ENCODE measurements around the gene GCNA. TPM values are rescaled to one million over a fixed set of nuclear protein-coding genes. Genes with fewer than 3 reads are reported as not detected.

Gene GCNA, protein sequence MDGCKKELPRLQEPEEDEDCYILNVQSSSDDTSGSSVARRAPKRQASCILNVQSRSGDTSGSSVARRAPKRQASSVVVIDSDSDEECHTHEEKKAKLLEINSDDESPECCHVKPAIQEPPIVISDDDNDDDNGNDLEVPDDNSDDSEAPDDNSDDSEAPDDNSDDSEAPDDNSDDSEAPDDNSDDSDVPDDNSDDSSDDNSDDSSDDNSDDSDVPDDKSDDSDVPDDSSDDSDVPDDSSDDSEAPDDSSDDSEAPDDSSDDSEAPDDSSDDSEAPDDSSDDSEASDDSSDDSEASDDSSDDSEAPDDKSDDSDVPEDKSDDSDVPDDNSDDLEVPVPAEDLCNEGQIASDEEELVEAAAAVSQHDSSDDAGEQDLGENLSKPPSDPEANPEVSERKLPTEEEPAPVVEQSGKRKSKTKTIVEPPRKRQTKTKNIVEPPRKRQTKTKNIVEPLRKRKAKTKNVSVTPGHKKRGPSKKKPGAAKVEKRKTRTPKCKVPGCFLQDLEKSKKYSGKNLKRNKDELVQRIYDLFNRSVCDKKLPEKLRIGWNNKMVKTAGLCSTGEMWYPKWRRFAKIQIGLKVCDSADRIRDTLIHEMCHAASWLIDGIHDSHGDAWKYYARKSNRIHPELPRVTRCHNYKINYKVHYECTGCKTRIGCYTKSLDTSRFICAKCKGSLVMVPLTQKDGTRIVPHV
- total RNA-seq (2014; rRNA removed; shearing (Covaris generic)) (1.5 and 2.7 TPM in 2 replicates), polyA plus RNA-seq (2016; fragmentation: Nextera tagmentation; extraction: Ambion mirVana) (0.63 and 1.2 TPM in 2 replicates)
- long read RNA-seq, partial matches to known transcripts = 1 of 1 reads
- long read RNA-seq, other reads (novel, unspliced or antisense) = 0 of 1 reads

- TF ChIP-seq, protein P1, sequence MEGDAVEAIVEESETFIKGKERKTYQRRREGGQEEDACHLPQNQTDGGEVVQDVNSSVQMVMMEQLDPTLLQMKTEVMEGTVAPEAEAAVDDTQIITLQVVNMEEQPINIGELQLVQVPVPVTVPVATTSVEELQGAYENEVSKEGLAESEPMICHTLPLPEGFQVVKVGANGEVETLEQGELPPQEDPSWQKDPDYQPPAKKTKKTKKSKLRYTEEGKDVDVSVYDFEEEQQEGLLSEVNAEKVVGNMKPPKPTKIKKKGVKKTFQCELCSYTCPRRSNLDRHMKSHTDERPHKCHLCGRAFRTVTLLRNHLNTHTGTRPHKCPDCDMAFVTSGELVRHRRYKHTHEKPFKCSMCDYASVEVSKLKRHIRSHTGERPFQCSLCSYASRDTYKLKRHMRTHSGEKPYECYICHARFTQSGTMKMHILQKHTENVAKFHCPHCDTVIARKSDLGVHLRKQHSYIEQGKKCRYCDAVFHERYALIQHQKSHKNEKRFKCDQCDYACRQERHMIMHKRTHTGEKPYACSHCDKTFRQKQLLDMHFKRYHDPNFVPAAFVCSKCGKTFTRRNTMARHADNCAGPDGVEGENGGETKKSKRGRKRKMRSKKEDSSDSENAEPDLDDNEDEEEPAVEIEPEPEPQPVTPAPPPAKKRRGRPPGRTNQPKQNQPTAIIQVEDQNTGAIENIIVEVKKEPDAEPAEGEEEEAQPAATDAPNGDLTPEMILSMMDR (conservative IDR thresholded peaks at IDR 0.05; ENCODE audit: low read depth in 2 of 2) = no peak
- TF ChIP-seq NANOG (IDR thresholded peaks at IDR 0.05; ENCODE audit: borderline replicate concordance) (no peak), EZH2 (IDR thresholded peaks at IDR 0.05; ENCODE audit: low read depth, unreplicated experiment) (no peak), ZNF114 (CRISPR knock-in tag; IDR thresholded peaks at IDR 0.05) (no peak)
- H3K27ac ChIP-seq (ENCODE audit: low read depth) = no peak within 1 kb of the TSS
- Mint-ChIP-seq H3K27ac (no peak within 1 kb of the TSS), H3K4me1 (peaks cover 5% of the 10 kb centered on the region; the same call in 2 of the 3 replicates), H3K9me3 (no peaks in the 10 kb centered on the region), H3K27me3 (ENCODE audit: insufficient read depth, low read depth, poor library complexity) (peaks cover 7% of the 10 kb centered on the region), H3K36me3 (ENCODE audit: low read depth) (peaks cover 50% of the 10 kb centered on the region), H3K4me3 (no peak within 1 kb of the TSS)
- H3K9me2 ChIP-seq (ENCODE audit: insufficient read depth) = no peaks in the 10 kb centered on the region
- no peaks in the 10 kb centered on the region for H4K20me1 ChIP-seq (replicated peaks; ENCODE audit: insufficient read depth)
- no peak within 1 kb of the TSS for H2AFZ ChIP-seq
- no peaks in the 10 kb centered on the region for H3K4me1 ChIP-seq (ENCODE audit: insufficient read depth)
- H3K79me2 ChIP-seq (replicated peaks; ENCODE audit: insufficient read depth) = no peaks in the 10 kb centered on the region
- DNase-seq (ENCODE audit: low spot score) = no peak
- no peak within 1 kb of the TSS for H3K4me3 ChIP-seq
- no peak for ATAC-seq
- H3F3A ChIP-seq (replicated peaks; ENCODE audit: low read depth) = no peaks in the 10 kb centered on the region
- H3K27me3 ChIP-seq (ENCODE audit: insufficient read depth) = no peaks in the 10 kb centered on the region
- no peak within 1 kb of the TSS for H3K4me2 ChIP-seq
- H3K36me3 ChIP-seq (ENCODE audit: insufficient read depth) = 0 out of 2 replicates have a peak, but pooled peaks cover 3% of the 10 kb centered on the region
Measured at GRCh38 chrX:71578253-71579135, at the start of gene GCNA. Gene GCNA, plus strand, starts transcription at chrX:71578437. Its CDS starts 2,385 bp downstream, at chrX:71580822.

DNA sequence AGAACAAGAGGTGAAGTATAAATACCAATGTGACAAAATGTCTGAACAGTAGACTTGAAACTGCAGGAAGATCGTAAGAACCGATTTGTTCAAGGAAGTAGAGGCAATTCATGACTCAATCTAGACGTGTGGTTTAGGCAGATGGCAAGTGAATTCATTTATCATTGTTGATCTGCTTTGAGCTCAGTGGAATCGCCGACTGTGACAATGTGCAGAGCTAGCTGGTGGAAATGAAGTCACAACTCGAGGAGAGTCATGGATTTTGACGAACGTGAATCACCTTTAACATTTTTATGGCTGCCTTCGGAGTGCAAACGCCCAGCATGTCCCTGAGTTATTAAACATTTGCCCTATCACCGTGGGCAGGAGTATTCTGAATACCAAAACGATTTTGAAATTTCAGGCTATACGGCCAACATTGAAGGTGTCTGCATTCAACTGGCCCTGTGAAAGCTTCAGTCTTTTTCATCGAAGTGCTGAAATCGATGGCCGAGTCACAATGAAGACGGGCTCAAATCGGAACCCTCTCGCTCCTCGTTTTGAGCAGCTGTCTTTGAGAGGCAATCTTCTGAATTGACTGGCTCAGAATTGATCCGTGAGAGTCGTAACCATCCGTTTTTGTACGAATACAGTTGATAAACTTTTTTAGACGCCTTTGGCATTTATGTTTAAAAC is 46.0 kb upstream of the GCNA start:
- Mint-ChIP-seq H3K4me1 (peaks cover 14% of the 10 kb centered on the region), H3K36me3 (ENCODE audit: low read depth) (peaks cover 24% of the 10 kb centered on the region), H3K27me3 (ENCODE audit: insufficient read depth, low read depth, poor library complexity) (peaks cover 2% of the 10 kb centered on the region), H3K27ac (peak overlapping the region; percentile 98), H3K9me3 (peaks cover 11% of the 10 kb centered on the region; the same call in 2 of the 3 replicates), H3K4me3 (peak overlapping the region; percentile 96)
- peak; percentile 16 for ATAC-seq
- peak overlapping the region; percentile 85; the same call in 1 of the 2 replicates for H2AFZ ChIP-seq
- H3K9me2 ChIP-seq (ENCODE audit: insufficient read depth) = no peaks in the 10 kb centered on the region
- peaks cover 15% of the 10 kb centered on the region for H3K4me1 ChIP-seq (ENCODE audit: insufficient read depth)
- peaks cover 43% of the 10 kb centered on the region for H3K79me2 ChIP-seq (replicated peaks; ENCODE audit: insufficient read depth)
- H3K27ac ChIP-seq (ENCODE audit: low read depth) = peak overlapping the region; percentile 74; the same call in 1 of the 2 replicates
- H3K4me2 ChIP-seq = peak overlapping the region; percentile 85
- peaks cover 20% of the 10 kb centered on the region for H4K20me1 ChIP-seq (replicated peaks; ENCODE audit: insufficient read depth)
- DNase-seq (ENCODE audit: low spot score) = no peak
- no peaks in the 10 kb centered on the region for H3K36me3 ChIP-seq (ENCODE audit: insufficient read depth)
- no peaks in the 10 kb centered on the region for H3F3A ChIP-seq (replicated peaks; ENCODE audit: low read depth)
- peak overlapping the region; percentile 92 for H3K4me3 ChIP-seq
- no peaks in the 10 kb centered on the region for H3K27me3 ChIP-seq (ENCODE audit: insufficient read depth)
- no peak for TF ChIP-seq REST (IDR thresholded peaks at IDR 0.05; ENCODE audit: unreplicated experiment)
- TF ChIP-seq EZH2phosphoT487 (IDR thresholded peaks at IDR 0.05; ENCODE audit: unreplicated experiment) = no peak
- no peak for TF ChIP-seq EZH2 (IDR thresholded peaks at IDR 0.05; ENCODE audit: low read depth, unreplicated experiment)
- TF ChIP-seq ZNF331 (CRISPR knock-in tag; IDR thresholded peaks at IDR 0.05; ENCODE audit: low read depth) = no peak
- TF ChIP-seq, protein P2, sequence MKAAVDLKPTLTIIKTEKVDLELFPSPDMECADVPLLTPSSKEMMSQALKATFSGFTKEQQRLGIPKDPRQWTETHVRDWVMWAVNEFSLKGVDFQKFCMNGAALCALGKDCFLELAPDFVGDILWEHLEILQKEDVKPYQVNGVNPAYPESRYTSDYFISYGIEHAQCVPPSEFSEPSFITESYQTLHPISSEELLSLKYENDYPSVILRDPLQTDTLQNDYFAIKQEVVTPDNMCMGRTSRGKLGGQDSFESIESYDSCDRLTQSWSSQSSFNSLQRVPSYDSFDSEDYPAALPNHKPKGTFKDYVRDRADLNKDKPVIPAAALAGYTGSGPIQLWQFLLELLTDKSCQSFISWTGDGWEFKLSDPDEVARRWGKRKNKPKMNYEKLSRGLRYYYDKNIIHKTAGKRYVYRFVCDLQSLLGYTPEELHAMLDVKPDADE (IDR thresholded peaks at IDR 0.05) = no peak
- TF ChIP-seq STAT1 (IDR thresholded peaks at IDR 0.05; ENCODE audit: unreplicated experiment) = no peak
- no peak for TF ChIP-seq CREB1 (CRISPR knock-in tag; IDR thresholded peaks at IDR 0.05; ENCODE audit: low read depth)

Measured in GM23338 (cell line).